EL (cell line): Measurements from ENCODE around the gene LUZP2.

Experiments used
- DNase-seq: peaks from one replicate; pipeline ENCODE4 v3.0.0-alpha.2; 2016

Gene LUZP2

GRCh38 chr11:24636291-24636629 lies 139.4 kb downstream of the LUZP2 start:
- DNase-seq, result no peak

DNA sequence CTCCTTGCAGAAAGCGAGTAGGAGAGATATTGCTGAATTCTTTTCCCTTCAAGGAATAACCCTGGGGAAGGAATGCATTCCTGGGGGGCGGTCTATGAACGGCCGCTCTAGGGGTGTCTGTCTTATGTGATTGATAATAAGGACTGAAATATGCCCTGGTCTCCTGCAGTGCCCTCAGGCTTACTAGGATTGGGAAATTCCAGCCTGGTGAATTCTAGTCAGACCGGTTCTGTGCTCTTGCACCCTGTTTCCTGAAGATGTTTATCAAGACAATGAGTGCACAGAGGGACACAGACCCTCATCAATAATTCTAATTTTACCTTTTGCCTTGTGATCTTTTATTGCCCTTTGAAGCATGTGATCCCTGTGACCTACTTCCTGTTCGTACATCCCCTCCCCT lies 140.7 kb downstream of the LUZP2 start:
- DNase-seq, result no peak

- no peak for DNase-seq
These were observed 145.8 kb downstream of the LUZP2 start for GRCh38 chr11:24642648-24643047.

GRCh38 chr11:24645563-24645962 lies 148.7 kb downstream of the LUZP2 start:
- no peak for DNase-seq

GRCh38 chr11:24651873-24652272 lies 155.0 kb downstream of the LUZP2 start:
- DNase-seq, result no peak

GRCh38 chr11:24653901-24654300 lies 157.0 kb downstream of the LUZP2 start:
- no peak for DNase-seq

DNA sequence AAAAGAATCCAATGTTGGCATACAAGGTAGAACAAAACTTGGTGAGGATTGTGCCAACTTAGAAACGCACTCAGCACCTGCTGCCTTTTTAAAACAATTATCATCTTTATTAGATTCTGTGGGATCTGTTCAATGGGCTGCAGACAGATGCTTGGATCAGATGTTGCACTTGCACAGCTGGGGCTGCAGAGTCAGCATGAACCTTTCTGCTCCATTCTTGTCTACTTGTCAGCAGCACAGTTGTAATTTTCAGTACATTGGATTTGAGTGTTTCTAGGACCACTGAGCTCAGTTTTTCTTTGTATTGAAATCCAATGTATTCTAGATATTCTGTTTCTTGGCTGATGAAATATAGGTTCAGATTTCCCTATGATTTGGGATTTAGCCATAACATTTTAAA lies 164.5 kb downstream of the LUZP2 start:
- DNase-seq, result no peak

GRCh38 chr11:24664399-24664798 lies 167.5 kb downstream of the LUZP2 start:
- no peak for DNase-seq

- DNase-seq, result no peak
These were observed 170.6 kb downstream of the LUZP2 start for GRCh38 chr11:24667353-24667968.

- no peak for DNase-seq
These were observed 182.0 kb downstream of the LUZP2 start for GRCh38 chr11:24678703-24679348.

DNA sequence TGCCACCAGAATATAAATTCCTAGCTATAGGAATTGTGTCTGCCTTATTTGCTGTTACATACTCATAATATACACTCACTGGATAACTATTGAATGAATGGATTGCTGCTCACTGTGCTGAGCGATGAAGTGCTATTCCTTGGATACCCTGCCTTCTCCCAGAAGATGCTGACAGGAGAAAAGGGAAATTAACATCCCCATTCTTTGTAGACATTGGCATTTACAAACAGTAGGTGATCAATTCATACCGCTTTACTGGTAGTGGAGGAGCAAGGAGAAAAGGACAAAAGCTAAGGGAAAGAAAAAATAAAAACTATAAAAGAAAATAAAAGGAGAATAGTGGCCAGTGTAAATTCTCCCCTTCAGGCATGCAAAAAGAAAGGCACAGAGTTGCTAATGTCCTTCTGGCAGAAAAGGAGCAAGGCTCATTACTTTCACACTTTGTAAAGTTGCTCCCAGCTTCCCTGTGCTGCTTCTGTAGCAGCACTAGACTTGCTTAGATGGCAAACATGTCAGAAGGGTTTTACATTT lies 183.0 kb downstream of the LUZP2 start:
- no peak for DNase-seq

- no peak for DNase-seq
These were observed 186.7 kb downstream of the LUZP2 start for GRCh38 chr11:24683583-24683982.

DNA sequence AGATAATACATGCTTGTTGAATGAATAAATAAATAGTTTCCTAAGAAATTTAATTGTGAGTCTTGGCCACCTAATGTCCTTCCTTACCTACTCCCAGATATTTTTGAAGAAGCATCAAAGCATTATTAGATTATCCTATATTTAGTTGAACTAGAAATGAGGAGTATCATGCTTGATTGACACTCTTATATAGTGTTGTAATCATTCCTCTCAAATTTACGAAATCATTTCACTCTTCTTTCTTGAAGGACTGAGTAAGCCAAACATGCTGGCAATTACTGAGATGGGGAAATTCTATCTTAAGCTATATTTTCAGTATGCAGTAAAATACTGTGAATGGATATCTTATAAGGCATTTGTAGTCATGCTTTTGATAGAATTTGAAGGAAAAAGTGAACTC lies 189.0 kb downstream of the LUZP2 start:
- DNase-seq, result no peak

DNA sequence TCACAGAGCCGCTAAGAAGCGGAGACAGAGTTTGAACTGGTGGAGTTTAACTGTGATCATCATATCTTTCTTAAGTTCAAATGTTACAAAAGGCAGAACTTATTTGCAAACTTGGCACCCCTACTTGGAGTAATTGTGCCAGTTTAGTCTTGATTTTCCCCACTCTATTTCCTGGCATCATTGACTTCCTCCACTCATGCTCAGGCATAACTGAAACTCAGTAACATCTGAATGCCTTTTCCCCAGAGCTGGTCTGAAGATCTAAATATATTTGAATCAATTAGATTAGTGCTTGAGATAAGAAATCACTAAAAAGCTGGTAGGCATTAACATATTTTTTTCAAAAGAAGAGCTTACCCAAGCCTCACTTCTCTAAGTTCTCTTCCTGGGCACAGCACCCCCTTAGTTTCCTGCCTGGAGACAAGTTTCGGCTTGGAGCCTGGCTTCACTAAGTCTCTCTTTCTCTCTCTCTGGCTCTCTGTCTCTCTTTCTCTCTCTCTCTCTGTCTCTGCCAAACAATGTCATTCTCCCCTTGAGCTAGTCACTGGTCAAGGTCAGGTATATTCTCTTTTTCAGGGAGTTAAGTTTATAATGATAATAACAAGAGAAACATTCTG lies 190.8 kb downstream of the LUZP2 start:
- DNase-seq, result no peak

GRCh38 chr11:24688981-24689380 lies 192.1 kb downstream of the LUZP2 start:
- DNase-seq, result no peak

GRCh38 chr11:24697522-24698111 lies 200.8 kb downstream of the LUZP2 start:
- peak; percentile 53 for DNase-seq

- DNase-seq, result no peak
These were observed 207.9 kb downstream of the LUZP2 start for GRCh38 chr11:24704716-24705115.

GRCh38 chr11:24705474-24705873 lies 208.6 kb downstream of the LUZP2 start:
- no peak for DNase-seq

DNA sequence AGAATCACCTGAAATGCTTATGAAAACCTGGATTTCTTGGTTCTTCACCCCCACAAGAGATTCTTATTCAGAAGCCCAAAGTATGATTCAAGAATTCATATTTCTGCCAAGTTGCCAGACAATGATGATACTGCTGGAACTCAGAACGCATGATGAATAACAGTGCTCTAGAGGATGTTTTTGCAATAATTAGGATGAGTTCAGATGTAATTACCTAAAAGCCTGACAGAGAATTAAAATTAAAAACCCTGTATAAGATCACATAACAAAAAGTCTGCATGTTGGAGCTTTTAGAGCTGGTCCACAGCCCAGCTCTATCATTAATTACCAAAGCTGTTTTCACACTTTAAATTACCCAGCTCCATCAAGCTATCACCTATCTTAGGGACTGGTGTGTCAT lies 211.8 kb downstream of the LUZP2 start:
- no peak for DNase-seq

GRCh38 chr11:24709928-24710565 lies 213.2 kb downstream of the LUZP2 start:
- DNase-seq, result no peak

GRCh38 chr11:24714601-24715000 lies 217.7 kb downstream of the LUZP2 start:
- no peak for DNase-seq

- no peak for DNase-seq
These were observed 219.6 kb downstream of the LUZP2 start for GRCh38 chr11:24716403-24716802.

- no peak for DNase-seq
These were observed 226.4 kb downstream of the LUZP2 start for GRCh38 chr11:24723231-24723630.

- no peak for DNase-seq
These were observed 234.7 kb downstream of the LUZP2 start for GRCh38 chr11:24731554-24731953.
